ENCODE data around the gene GP1BB.
A peak's percentile ranks its signal among the peaks of the same experiment; 100 is the strongest.

GRCh38 chr22:19767427-19768341, 44.3 kb downstream of the GP1BB start:
- TF ChIP-seq CTCF (IDR thresholded peaks at IDR 0.05) = no peak
- TF ChIP-seq EP300 (IDR thresholded peaks at IDR 0.05) = peak in 1 of 2 donors; percentile 64
- no peak for TF ChIP-seq POLR2A (IDR thresholded peaks at IDR 0.05)

All from tibial nerve (tissue), 4 donors.